ENCODE results near the gene POLA1.

The POLA1 gene

DNA sequence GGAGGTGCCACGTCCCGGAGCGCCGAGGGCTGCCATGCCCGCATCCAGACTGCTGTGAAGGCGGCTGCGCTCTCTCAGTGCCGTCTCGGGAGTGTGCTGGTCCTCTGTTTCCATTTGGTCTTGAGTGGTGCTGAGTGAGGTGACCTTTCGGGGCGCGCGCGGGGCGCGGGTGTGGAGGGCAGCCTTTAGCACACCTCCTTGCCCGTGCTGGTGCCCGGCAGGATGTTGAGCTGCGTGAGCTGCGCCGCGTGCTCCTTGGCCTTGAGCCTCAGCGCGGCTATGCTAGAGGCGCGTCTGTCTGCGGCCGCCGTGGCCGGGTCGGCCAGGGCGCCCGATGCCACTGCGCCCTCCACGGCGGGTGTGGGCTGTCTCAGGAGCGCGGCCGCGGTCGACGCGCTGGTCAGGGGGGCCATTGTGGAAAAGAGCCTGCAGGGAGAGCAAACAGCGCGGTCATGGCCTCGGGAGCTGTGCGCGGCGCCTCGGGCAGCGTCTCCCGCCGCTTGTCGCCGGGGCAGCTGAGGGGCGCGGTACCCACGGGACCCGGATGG is 310.8 kb downstream of the POLA1 start:
- TF ChIP-seq POU6F1 (CRISPR knock-in tag; IDR thresholded peaks at IDR 0.05; ENCODE audit: borderline replicate concordance, low read depth) (no peak), ZFP3 (CRISPR knock-in tag; IDR thresholded peaks at IDR 0.05) (no peak), CSRNP3 (CRISPR knock-in tag; IDR thresholded peaks at IDR 0.05) (no peak), TOX (CRISPR knock-in tag; IDR thresholded peaks at IDR 0.05; ENCODE audit: borderline replicate concordance) (no peak), ARNTL (CRISPR knock-in tag; IDR thresholded peaks at IDR 0.05; ENCODE audit: borderline replicate concordance, low read depth) (no peak), ZC3H10 (CRISPR knock-in tag; IDR thresholded peaks at IDR 0.05) (no peak), TCF4 (CRISPR knock-in tag; IDR thresholded peaks at IDR 0.05; ENCODE audit: borderline replicate concordance) (no peak), PPARA (CRISPR knock-in tag; IDR thresholded peaks at IDR 0.05; ENCODE audit: borderline replicate concordance) (no peak), ZNF565 (CRISPR knock-in tag; conservative IDR thresholded peaks at IDR 0.05; ENCODE audit: low read depth) (no peak), ZNF70 (CRISPR knock-in tag; IDR thresholded peaks at IDR 0.05) (no peak), ESRRG (CRISPR knock-in tag; IDR thresholded peaks at IDR 0.05) (no peak), ZFP30 (CRISPR knock-in tag; IDR thresholded peaks at IDR 0.05) (no peak), SNAI2 (CRISPR knock-in tag; IDR thresholded peaks at IDR 0.05) (no peak), RARB (CRISPR knock-in tag; IDR thresholded peaks at IDR 0.05) (no peak), CSDC2 (CRISPR knock-in tag; IDR thresholded peaks at IDR 0.05) (no peak), ISL1 (CRISPR knock-in tag; IDR thresholded peaks at IDR 0.05) (no peak), TSHZ2 (CRISPR knock-in tag; IDR thresholded peaks at IDR 0.05) (no peak), OSR1 (CRISPR knock-in tag; IDR thresholded peaks at IDR 0.05) (no peak)
- TF ChIP-seq, protein P1, sequence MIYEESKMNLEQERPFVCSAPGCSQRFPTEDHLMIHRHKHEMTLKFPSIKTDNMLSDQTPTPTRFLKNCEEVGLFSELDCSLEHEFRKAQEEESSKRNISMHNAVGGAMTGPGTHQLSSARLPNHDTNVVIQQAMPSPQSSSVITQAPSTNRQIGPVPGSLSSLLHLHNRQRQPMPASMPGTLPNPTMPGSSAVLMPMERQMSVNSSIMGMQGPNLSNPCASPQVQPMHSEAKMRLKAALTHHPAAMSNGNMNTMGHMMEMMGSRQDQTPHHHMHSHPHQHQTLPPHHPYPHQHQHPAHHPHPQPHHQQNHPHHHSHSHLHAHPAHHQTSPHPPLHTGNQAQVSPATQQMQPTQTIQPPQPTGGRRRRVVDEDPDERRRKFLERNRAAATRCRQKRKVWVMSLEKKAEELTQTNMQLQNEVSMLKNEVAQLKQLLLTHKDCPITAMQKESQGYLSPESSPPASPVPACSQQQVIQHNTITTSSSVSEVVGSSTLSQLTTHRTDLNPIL (CRISPR knock-in tag; IDR thresholded peaks at IDR 0.05; ENCODE audit: low read depth), result no peak
- no peak for ATAC-seq

GRCh38 chrX:25005034-25005381 is 311.3 kb downstream of the POLA1 start:
- ATAC-seq, result no peak
- TF ChIP-seq, protein P2, sequence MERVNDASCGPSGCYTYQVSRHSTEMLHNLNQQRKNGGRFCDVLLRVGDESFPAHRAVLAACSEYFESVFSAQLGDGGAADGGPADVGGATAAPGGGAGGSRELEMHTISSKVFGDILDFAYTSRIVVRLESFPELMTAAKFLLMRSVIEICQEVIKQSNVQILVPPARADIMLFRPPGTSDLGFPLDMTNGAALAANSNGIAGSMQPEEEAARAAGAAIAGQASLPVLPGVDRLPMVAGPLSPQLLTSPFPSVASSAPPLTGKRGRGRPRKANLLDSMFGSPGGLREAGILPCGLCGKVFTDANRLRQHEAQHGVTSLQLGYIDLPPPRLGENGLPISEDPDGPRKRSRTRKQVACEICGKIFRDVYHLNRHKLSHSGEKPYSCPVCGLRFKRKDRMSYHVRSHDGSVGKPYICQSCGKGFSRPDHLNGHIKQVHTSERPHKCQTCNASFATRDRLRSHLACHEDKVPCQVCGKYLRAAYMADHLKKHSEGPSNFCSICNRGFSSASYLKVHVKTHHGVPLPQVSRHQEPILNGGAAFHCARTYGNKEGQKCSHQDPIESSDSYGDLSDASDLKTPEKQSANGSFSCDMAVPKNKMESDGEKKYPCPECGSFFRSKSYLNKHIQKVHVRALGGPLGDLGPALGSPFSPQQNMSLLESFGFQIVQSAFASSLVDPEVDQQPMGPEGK (CRISPR knock-in tag; IDR thresholded peaks at IDR 0.05; ENCODE audit: borderline replicate concordance), result no peak
- no peak for TF ChIP-seq ZFP3 (CRISPR knock-in tag; IDR thresholded peaks at IDR 0.05)
- no peak for TF ChIP-seq GLIS3 (CRISPR knock-in tag; IDR thresholded peaks at IDR 0.05)
- TF ChIP-seq, protein P1 (CRISPR knock-in tag; IDR thresholded peaks at IDR 0.05; ENCODE audit: low read depth), result no peak
- TF ChIP-seq CSRNP3 (CRISPR knock-in tag; IDR thresholded peaks at IDR 0.05), result no peak
- TF ChIP-seq CSDC2 (CRISPR knock-in tag; IDR thresholded peaks at IDR 0.05), result no peak
- no peak for TF ChIP-seq ZNF8 (CRISPR knock-in tag; IDR thresholded peaks at IDR 0.05)
- TF ChIP-seq SNAI2 (CRISPR knock-in tag; IDR thresholded peaks at IDR 0.05), result no peak
- TF ChIP-seq ARNTL (CRISPR knock-in tag; IDR thresholded peaks at IDR 0.05; ENCODE audit: borderline replicate concordance, low read depth), result no peak
- no peak for TF ChIP-seq ZC3H10 (CRISPR knock-in tag; IDR thresholded peaks at IDR 0.05)
- TF ChIP-seq OSR1 (CRISPR knock-in tag; IDR thresholded peaks at IDR 0.05), result no peak
- no peak for TF ChIP-seq RARB (CRISPR knock-in tag; IDR thresholded peaks at IDR 0.05)
- no peak for TF ChIP-seq PPARA (CRISPR knock-in tag; IDR thresholded peaks at IDR 0.05; ENCODE audit: borderline replicate concordance)
- no peak for TF ChIP-seq ESRRG (CRISPR knock-in tag; IDR thresholded peaks at IDR 0.05)
- TF ChIP-seq TSHZ2 (CRISPR knock-in tag; IDR thresholded peaks at IDR 0.05), result no peak
- TF ChIP-seq ZFP30 (CRISPR knock-in tag; IDR thresholded peaks at IDR 0.05), result no peak
